Psoas muscle (tissue), 8 donors: Measurements from ENCODE around the gene SDHC. TPM values are rescaled to one million over a fixed set of nuclear protein-coding genes. Genes with fewer than 3 reads are reported as not detected.

Experiments
- ATAC-seq, 4 donors: fragments of 200-7000 bp; cut with Tn5 transposase; one replicate each; pipeline ENCODE4 v1.9.1; 2020; ENCODE audit warnings: moderate library complexity in 3 of 4, mild to moderate bottlenecking in 2 of 4
- DNase-seq, 2 donors: peaks; one replicate each; pipeline ENCODE4 v3.0.0-alpha.2; 2020
- H3K27ac ChIP-seq: fragments of 200-600 bp; one replicate; pipeline ENCODE4 v1.8.0; 2022
- H3K27me3 ChIP-seq, 3 donors: fragments of 200-600 bp in 1 of 3; one replicate each; pipeline versions ENCODE4 v1.6.1 to v1.8.0; 2013 to 2022; ENCODE audit warnings: low read length in 2 of 3, mild to moderate bottlenecking in 2 of 3, moderate library complexity in 1 of 3; ENCODE audit not compliant: insufficient read depth in 3 of 3
- H3K36me3 ChIP-seq, 2 donors: fragments of 200-600 bp in 1 of 2; one replicate each; pipeline versions ENCODE4 v1.6.1 to v1.8.0; 2013 to 2022; ENCODE audit warnings: low read depth in 1 of 2, mild to moderate bottlenecking in 1 of 2, moderate library complexity in 1 of 2; ENCODE audit not compliant: insufficient read depth in 1 of 2
- H3K4me1 ChIP-seq: fragments of 200-600 bp; one replicate; pipeline ENCODE4 v1.8.0; 2022
- H3K4me3 ChIP-seq: fragments of 200-600 bp; one replicate; pipeline ENCODE4 v1.8.0; 2022; ENCODE audit warnings: mild to moderate bottlenecking
- H3K9me3 ChIP-seq: fragments of 200-600 bp; one replicate; pipeline ENCODE4 v1.8.0; 2022
- WGBS, 3 donors: extraction: QIAGEN DNeasy Blood & Tissue Kit; methylation state at CpG; one replicate each; pipeline versions ENCODE4 v1.1.6 to v1.1.7; 2013; 5-methylcytosine and 5-hydroxymethylcytosine counted together
- intact Hi-C, 2 donors: fragments of 100-400 bp; cut with DNase I; formaldehyde crosslinking; loops; one replicate each; pipeline versions ENCODE4 v1.11.0 to v1.14.2; 2022
- polyA plus RNA-seq, 3 donors: library from polyadenylated mRNA; stranded (reverse); fragments of 200-250 nt; gene quantifications; one replicate each; pipeline ENCODE4 v1.2.3, GENCODE V29; 2013
- total RNA-seq, 4 donors: library from RNA; stranded (reverse); fragmentation: NEBNext Ultra II Directional in 2 of 4; extraction: Animal tissue kit (Norgen Biotek cat#: 25700) in 2 of 4; gene quantifications; one replicate each; pipeline versions ENCODE4 v1.2.1 to v1.2.4, GENCODE V29; 2021 to 2023
- TF ChIP-seq, protein P1 (sequence below): fragments of 200-600 bp; IDR thresholded peaks from one replicate; pipeline ENCODE4 v1.8.0; 2022; ENCODE audit warnings: antibody characterized with exemption
- donor health status: healthy with polysubstance abuse.
- donor health status: DM: no; HTN: no; CAD: no; lungs with moderate emphysema.
- donor health status: Bipolar disorder and iron deficiency.
- donor health status: healthy.
- donor health status: DM: yes; HTN: yes; CAD: no.
- donor health status: DM: no; HTN: no; CAD: no.
- donor health status: DM: no; HTN: no; CAD: no.
- donor health status: DM: yes; HTN: yes; CAD: no.

SDHC gene
- total and polyA plus RNA-seq, 7 donors, result 183 to 362 (median 246) TPM

DNA sequence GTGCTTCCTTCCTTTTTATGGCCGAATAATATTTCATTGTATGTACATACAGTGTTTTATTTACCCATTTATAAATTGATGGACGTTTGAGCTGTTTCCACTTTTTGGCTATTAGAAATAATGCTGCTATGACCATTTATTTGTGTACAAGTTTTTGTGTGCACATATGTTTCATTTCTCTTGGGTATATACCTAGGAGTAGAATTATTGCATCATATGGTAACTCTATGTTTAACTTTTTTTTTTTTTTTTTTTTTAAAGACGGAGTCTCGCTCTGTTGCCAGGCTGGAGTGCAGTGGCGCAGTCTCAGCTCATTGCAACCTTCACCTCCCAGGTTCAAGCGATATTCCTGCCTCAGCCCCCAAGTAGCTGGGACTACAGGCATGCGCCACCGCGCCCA is 19.0 kb downstream of the SDHC start:
- ATAC-seq, result no peak
- H3K27ac ChIP-seq, result no peak overlapping the region
- no peaks in the 10 kb centered on the region for H3K27me3 ChIP-seq
- no peaks in the 10 kb centered on the region for H3K4me1 ChIP-seq
- H3K36me3 ChIP-seq, result peaks cover 12 to 98% of the 10 kb centered on the region in 2 donors
- no peak overlapping the region for H3K4me3 ChIP-seq
- intact Hi-C loops, result no loop called here
- WGBS, 3 donors, result 95 to 97% (median 96%) methylated on average over 9 of the region's 9 CpGs
- DNase-seq, result no peak
- H3K9me3 ChIP-seq, result no peaks in the 10 kb centered on the region
- TF ChIP-seq, protein P1, sequence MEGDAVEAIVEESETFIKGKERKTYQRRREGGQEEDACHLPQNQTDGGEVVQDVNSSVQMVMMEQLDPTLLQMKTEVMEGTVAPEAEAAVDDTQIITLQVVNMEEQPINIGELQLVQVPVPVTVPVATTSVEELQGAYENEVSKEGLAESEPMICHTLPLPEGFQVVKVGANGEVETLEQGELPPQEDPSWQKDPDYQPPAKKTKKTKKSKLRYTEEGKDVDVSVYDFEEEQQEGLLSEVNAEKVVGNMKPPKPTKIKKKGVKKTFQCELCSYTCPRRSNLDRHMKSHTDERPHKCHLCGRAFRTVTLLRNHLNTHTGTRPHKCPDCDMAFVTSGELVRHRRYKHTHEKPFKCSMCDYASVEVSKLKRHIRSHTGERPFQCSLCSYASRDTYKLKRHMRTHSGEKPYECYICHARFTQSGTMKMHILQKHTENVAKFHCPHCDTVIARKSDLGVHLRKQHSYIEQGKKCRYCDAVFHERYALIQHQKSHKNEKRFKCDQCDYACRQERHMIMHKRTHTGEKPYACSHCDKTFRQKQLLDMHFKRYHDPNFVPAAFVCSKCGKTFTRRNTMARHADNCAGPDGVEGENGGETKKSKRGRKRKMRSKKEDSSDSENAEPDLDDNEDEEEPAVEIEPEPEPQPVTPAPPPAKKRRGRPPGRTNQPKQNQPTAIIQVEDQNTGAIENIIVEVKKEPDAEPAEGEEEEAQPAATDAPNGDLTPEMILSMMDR, result no peak

DNA sequence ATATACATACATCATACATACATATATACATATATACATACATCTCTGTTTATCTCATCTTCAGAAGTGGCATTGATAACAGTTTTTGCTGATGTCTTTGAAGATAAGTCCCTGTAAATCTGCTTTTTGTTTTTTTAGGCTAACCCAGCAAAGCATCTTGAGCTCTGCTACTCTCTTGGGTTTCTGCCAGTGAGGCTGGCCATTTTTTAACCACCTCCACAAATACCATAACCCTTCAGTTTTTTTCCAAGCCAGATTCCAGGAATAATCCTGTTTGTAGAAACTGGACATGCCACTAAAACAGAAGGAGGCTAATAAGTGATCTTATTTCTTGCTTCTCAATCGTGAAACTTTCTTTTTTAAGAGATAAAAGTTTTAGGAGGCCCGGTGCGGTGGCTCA is 21.6 kb downstream of the SDHC start:
- TF ChIP-seq, protein P1, result no peak
- ATAC-seq, result no peak
- no peaks in the 10 kb centered on the region for H3K9me3 ChIP-seq
- no peak for DNase-seq
- no peak overlapping the region for H3K27ac ChIP-seq
- H3K4me3 ChIP-seq, result no peak overlapping the region
- H3K4me1 ChIP-seq, result no peaks in the 10 kb centered on the region
- WGBS, 3 donors, result 87 to 90% (median 89%) methylated on average over 3 of the region's 3 CpGs
- intact Hi-C loops, result no loop called here
- no peaks in the 10 kb centered on the region for H3K27me3 ChIP-seq
- peaks cover 9 to 97% of the 10 kb centered on the region in 2 donors for H3K36me3 ChIP-seq

DNA sequence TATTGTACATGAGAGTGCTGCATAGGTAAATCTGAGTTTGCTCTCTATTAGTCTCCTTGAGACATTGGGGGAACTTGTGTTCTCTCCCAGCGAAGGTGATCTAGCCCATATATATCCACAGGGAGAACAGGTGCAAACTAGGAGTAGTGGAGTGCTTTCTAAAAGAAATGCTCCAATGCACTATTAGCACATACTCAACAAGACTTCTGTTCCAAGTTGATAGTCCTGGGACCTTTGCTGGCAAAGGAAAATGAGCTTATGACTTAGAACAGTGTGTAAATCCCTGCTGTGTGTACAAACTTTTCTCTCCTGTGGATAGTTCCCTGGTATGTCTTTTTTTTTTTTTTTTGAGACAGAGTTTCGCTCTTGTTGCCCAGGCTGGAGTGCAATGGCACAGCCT is 28.0 kb downstream of the SDHC start:
- intact Hi-C loops, result no loop called here
- Histone ChIP-seq H3K4me1 (no peaks in the 10 kb centered on the region), H3K27me3 (no peaks in the 10 kb centered on the region), H3K9me3 (no peaks in the 10 kb centered on the region), H3K27ac (no peak overlapping the region), H3K36me3 (peaks cover 2 to 92% of the 10 kb centered on the region in 2 donors), H3K4me3 (no peak overlapping the region)
- ATAC-seq (peak in 2 of 4 donors; percentile 44 to 63), DNase-seq (no peak)
- TF ChIP-seq, protein P1, result no peak
- WGBS, 3 donors, result 51 to 67% (median 61%) methylated on average over 2 of the region's 2 CpGs

DNA sequence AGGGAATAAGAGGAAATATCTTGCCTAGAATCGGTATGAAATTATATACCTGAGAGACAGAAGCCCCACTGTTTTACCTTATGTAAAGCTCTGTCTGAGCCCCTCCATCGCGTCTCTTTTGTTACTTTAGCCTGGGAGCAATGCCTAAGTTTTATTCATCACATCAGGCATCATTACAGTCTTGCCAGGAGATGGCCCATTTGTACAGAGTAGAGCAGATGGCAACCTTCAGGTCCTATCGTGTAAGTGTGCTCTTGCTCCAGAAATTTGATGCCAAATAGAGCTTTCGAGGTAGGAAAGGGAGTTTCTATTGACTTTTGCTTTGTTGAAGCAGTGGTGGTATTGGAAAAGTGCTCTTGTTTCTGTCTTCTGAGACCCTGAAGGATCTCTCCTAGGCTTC is 28.6 kb downstream of the SDHC start:
- intact Hi-C loops, result no loop called here
- H3K27me3 ChIP-seq, result no peaks in the 10 kb centered on the region
- no peak overlapping the region for H3K27ac ChIP-seq
- 84 to 91% (median 86%) methylated on average over 5 of the region's 5 CpGs for WGBS, 3 donors
- H3K4me1 ChIP-seq, result no peaks in the 10 kb centered on the region
- H3K4me3 ChIP-seq, result no peak overlapping the region
- no peak for DNase-seq
- TF ChIP-seq, protein P1, result no peak
- H3K9me3 ChIP-seq, result no peaks in the 10 kb centered on the region
- H3K36me3 ChIP-seq, result peaks cover 2 to 87% of the 10 kb centered on the region in 2 donors
- no peak for ATAC-seq

DNA sequence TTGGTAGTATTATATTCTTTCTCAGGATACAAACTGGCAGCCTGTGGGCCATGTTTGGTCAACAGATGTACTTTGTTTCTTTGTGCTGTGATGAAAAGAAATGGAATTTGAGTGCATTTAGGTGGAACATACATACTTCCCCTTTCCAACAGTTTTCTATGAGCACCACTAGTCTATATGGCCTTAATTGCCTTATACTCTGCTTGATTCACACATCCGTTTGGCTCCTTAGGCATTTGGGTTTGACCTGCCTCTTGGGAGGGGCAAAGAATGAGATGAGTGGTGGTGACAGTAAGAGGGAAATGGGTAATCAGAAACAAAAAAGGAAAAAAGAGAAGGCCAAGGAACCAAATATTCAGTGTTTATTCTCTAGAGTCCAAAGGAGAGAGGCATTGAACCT is 36.5 kb downstream of the SDHC start:
- 81 to 93% (median 88%) methylated on average over 1 of the region's 1 CpG for WGBS, 3 donors
- no peak overlapping the region for H3K27ac ChIP-seq

More for the DNA sequence above, 36.5 kb downstream of the SDHC start:
- no peak overlapping the region for H3K4me3 ChIP-seq
- TF ChIP-seq, protein P1, result no peak
- H3K9me3 ChIP-seq, result no peaks in the 10 kb centered on the region
- ATAC-seq, result no peak
- H3K36me3 ChIP-seq, result peaks cover 0 to 33% of the 10 kb centered on the region in 2 donors
- H3K4me1 ChIP-seq, result no peaks in the 10 kb centered on the region
- no peak for DNase-seq
- no peaks in the 10 kb centered on the region for H3K27me3 ChIP-seq
- intact Hi-C loops, result no loop called here
